ENCODE results near the gene GPR107. TPM values are rescaled to one million over a fixed set of nuclear protein-coding genes. Genes with fewer than 3 reads are reported as not detected.
"Not testable (repeated sequence)": the region's sequence is repeated elsewhere in the genome, so short reads cannot be mapped to it uniquely, and the experiment has no call there.

GPR107 gene
- polyA plus RNA-seq, 3 donors: 6.0 to 22.6 (median 6.0) TPM

DNA sequence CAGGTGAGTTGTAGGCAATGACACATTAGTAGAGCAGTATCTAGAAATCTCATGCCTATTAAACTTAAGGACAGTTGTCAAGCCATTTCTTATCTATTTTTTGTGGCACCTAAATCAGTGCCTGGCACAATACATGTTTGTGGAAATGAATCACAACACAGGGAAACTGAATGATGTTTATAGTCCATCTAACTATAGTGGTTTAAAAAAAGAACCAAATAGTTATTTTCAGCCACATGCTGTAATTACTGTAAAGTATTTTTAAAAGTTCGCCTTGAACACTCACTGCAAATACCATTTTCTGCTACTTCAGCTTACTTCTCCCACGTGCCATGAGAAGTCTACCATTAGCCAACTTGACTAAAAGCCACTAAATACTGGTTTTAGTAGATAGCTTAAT lies 32.6 kb upstream of the GPR107 start:
- Histone ChIP-seq H3K79me2 (ENCODE audit: insufficient read depth, low read length) (peaks cover 100% of the 10 kb centered on the region), H2AFZ (ENCODE audit: insufficient read depth, low read depth, low read length, poor library complexity, severe bottlenecking) (no peak overlapping the region), H3K4me3 (replicated peaks in 1 of 3; ENCODE audit: low read depth in 2 of 3, low read length in 3 of 3) (no peak overlapping the region), H3K9me3 (replicated peaks in 1 of 2; ENCODE audit: control insufficient read depth in 1 of 2, insufficient read depth in 1 of 2, low read length in 2 of 2) (peaks cover 3 to 5% of the 10 kb centered on the region in 2 donors), H3K4me1 (ENCODE audit: control insufficient read depth in 1 of 2, insufficient read depth in 2 of 2, low read length in 2 of 2) (peaks cover 26 to 35% of the 10 kb centered on the region in 2 donors), H3K27ac (ENCODE audit: low read depth in 1 of 2, low read length in 2 of 2) (peak overlapping the region in 1 of 2 donors; percentile 33), H4K20me1 (ENCODE audit: insufficient read depth, low read length) (peaks cover 99% of the 10 kb centered on the region), H3K27me3 (ENCODE audit: control insufficient read depth in 2 of 2, insufficient read depth in 2 of 2, low read length in 2 of 2) (no peaks in the 10 kb centered on the region), H3K36me3 (replicated peaks in 1 of 2; ENCODE audit: control insufficient read depth in 1 of 2, insufficient read depth in 2 of 2, low read length in 2 of 2) (peaks cover 0 to 16% of the 10 kb centered on the region in 2 donors), H3K4me2 (replicated peaks; ENCODE audit: extremely low read depth, low read length, poor library complexity, severe bottlenecking) (no peak overlapping the region), H3K9ac (ENCODE audit: insufficient read depth, low read length, poor library complexity, severe bottlenecking) (no peak overlapping the region)
- peaks cover 41% of the 10 kb centered on the region for H3K4me1 Mint-ChIP-seq
- TF ChIP-seq, protein P1, sequence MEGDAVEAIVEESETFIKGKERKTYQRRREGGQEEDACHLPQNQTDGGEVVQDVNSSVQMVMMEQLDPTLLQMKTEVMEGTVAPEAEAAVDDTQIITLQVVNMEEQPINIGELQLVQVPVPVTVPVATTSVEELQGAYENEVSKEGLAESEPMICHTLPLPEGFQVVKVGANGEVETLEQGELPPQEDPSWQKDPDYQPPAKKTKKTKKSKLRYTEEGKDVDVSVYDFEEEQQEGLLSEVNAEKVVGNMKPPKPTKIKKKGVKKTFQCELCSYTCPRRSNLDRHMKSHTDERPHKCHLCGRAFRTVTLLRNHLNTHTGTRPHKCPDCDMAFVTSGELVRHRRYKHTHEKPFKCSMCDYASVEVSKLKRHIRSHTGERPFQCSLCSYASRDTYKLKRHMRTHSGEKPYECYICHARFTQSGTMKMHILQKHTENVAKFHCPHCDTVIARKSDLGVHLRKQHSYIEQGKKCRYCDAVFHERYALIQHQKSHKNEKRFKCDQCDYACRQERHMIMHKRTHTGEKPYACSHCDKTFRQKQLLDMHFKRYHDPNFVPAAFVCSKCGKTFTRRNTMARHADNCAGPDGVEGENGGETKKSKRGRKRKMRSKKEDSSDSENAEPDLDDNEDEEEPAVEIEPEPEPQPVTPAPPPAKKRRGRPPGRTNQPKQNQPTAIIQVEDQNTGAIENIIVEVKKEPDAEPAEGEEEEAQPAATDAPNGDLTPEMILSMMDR (IDR thresholded peaks at IDR 0.05): no peak
- no CpG with 5 or more reads among the region's 2 CpGs for WGBS (ENCODE audit: insufficient coverage)
- H3K4me3 Mint-ChIP-seq: no peak overlapping the region
- DNase-seq: no peak
- H3K27me3 Mint-ChIP-seq (ENCODE audit: low read depth in 3 of 3): peaks cover 0 to 1% (median 0%) of the 10 kb centered on the region in 3 donors
- intact Hi-C loops (cut with micrococcal nuclease): no loop called here
- peak overlapping the region in 1 of 7 donors; percentile 63 for H3K27ac Mint-ChIP-seq
- H3K36me3 Mint-ChIP-seq: peaks cover 19 to 28% of the 10 kb centered on the region in 2 donors
- peaks cover 2 to 8% (median 5%) of the 10 kb centered on the region in 7 donors for H3K9me3 Mint-ChIP-seq

DNA sequence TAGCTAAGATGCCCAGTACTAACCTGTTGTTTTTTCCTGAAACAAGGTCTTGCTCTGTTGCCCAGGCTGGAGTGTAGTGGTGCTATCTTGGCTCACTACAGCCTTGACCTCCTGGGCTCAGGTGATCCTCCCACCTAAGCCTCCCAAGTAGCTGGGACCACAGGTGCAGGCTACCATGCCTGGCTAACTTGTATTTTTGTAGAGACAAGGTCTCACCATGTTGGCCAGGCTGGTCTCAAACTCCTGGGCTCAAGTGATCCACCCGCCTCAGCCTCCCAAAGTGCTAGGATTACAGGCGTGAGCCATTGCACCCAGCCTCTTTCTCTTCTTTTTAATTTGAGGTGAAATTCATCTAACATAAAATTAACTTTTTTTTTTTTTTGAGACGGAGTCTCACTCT lies 31.9 kb upstream of the GPR107 start:
- Mint-ChIP-seq H3K4me1 (peaks cover 48% of the 10 kb centered on the region), H3K27ac (peak overlapping the region in 3 of 7 donors; percentile 15 to 77 (median 18)), H3K36me3 (peaks cover 13 to 21% of the 10 kb centered on the region in 2 donors)
- no CpG with 5 or more reads among the region's 3 CpGs for WGBS (ENCODE audit: insufficient coverage)
- H3K36me3 ChIP-seq (replicated peaks in 1 of 2; ENCODE audit: control insufficient read depth in 1 of 2, insufficient read depth in 2 of 2, low read length in 2 of 2); H3K27me3 ChIP-seq (ENCODE audit: control insufficient read depth in 2 of 2, insufficient read depth in 2 of 2, low read length in 2 of 2); H3K4me2 ChIP-seq (replicated peaks; ENCODE audit: extremely low read depth, low read length, poor library complexity, severe bottlenecking); H3K4me3 Mint-ChIP-seq; intact Hi-C loops (cut with micrococcal nuclease); H3K27me3 Mint-ChIP-seq (ENCODE audit: low read depth in 3 of 3); H3K9me3 Mint-ChIP-seq; H3K9ac ChIP-seq (ENCODE audit: insufficient read depth, low read length, poor library complexity, severe bottlenecking); H3K9me3 ChIP-seq (replicated peaks in 1 of 2; ENCODE audit: control insufficient read depth in 1 of 2, insufficient read depth in 1 of 2, low read length in 2 of 2); DNase-seq; H2AFZ ChIP-seq (ENCODE audit: insufficient read depth, low read depth, low read length, poor library complexity, severe bottlenecking); H3K4me3 ChIP-seq (replicated peaks in 1 of 3; ENCODE audit: low read depth in 2 of 3, low read length in 3 of 3): not testable (repeated sequence)
- Histone ChIP-seq H4K20me1 (ENCODE audit: insufficient read depth, low read length) (peaks cover 99% of the 10 kb centered on the region), H3K4me1 (ENCODE audit: control insufficient read depth in 1 of 2, insufficient read depth in 2 of 2, low read length in 2 of 2) (peaks cover 33 to 42% of the 10 kb centered on the region in 2 donors), H3K79me2 (ENCODE audit: insufficient read depth, low read length) (peaks cover 100% of the 10 kb centered on the region), H3K27ac (ENCODE audit: low read depth in 1 of 2, low read length in 2 of 2) (peak overlapping the region in 1 of 2 donors; percentile 33)
